H1 (cell line): ENCODE results near the gene COL9A2. TPM values are rescaled to one million over a fixed set of nuclear protein-coding genes. Genes with fewer than 3 reads are reported as not detected.

Source experiments
- CTCF ChIA-PET: fragments of 300-600 bp; sonication (Branson Sonifier 250); formaldehyde crosslinking; loops from one replicate; lab custom pipeline; 2021; ENCODE audit not compliant: partially characterized antibody; lab: Charles Lee
- POLR2A ChIA-PET: fragments of 300-600 bp; sonication (Branson Sonifier 250); formaldehyde crosslinking; loops from one replicate; lab custom pipeline; 2021; ENCODE audit warnings: inconsistent platforms; ENCODE audit not compliant: partially characterized antibody; lab: Charles Lee
- DNase-seq, 2 experiments: peaks; one replicate each; pipeline versions ENCODE4 v3.0.0 to v3.0.0-alpha.2; 2010 to 2022; ENCODE audit warnings: low spot score in 2 of 2, low read depth in 1 of 2, mixed read lengths in 1 of 2
- FAIRE-seq: peaks from 2 replicates; lab custom pipeline; 2011; peaks lifted over from hg19 to GRCh38; lab: Jason Lieb, UNC
- H2AFZ ChIP-seq: 2 replicates; pipeline ENCODE4 v1.8.1; 2012; ENCODE audit warnings: low read length, inconsistent platforms
- H2AK5ac ChIP-seq: 2 replicates; pipeline ENCODE4 v1.6.1; 2013; ENCODE audit warnings: low read depth, low read length
- H2BK120ac ChIP-seq: replicated peaks from 2 replicates; pipeline ENCODE3; 2013; ENCODE audit warnings: low read depth, low read length, inconsistent platforms
- H2BK12ac ChIP-seq: 2 replicates; pipeline ENCODE4 v1.6.1; 2013; ENCODE audit warnings: low read depth, low read length
- H2BK15ac ChIP-seq: 2 replicates; pipeline ENCODE4 v1.6.1; 2013; ENCODE audit warnings: low read length
- H2BK20ac ChIP-seq: 2 replicates; pipeline ENCODE4 v1.6.1; 2013; ENCODE audit warnings: low read length
- H2BK5ac ChIP-seq: 2 replicates; pipeline ENCODE4 v1.6.1; 2013; ENCODE audit warnings: low read depth, low read length
- H3K14ac ChIP-seq: 2 replicates; pipeline ENCODE4 v1.6.1; 2013; ENCODE audit warnings: inconsistent platforms; ENCODE audit not compliant: insufficient read length
- H3K18ac ChIP-seq: 2 replicates; pipeline ENCODE4 v1.6.1; 2013; ENCODE audit warnings: low read length; ENCODE audit errors: extremely low read depth
- H3K23ac ChIP-seq: 2 replicates; pipeline ENCODE4 v1.6.1; 2013; ENCODE audit warnings: inconsistent platforms; ENCODE audit not compliant: insufficient read length
- H3K23me2 ChIP-seq: 2 replicates; pipeline ENCODE4 v1.6.1; 2013; ENCODE audit warnings: low read depth, low read length
- H3K27ac ChIP-seq: 2 replicates; pipeline ENCODE4 v1.6.1; 2011; ENCODE audit warnings: low read depth, low read length, inconsistent platforms
- H3K27me3 ChIP-seq, 4 experiments: replicated peaks in 1 of 4; 1 replicate in 1 of 4; 2 replicates in 3 of 4; pipeline versions ENCODE4 v1.6.1 to v1.8.1; 2011 to 2013; ENCODE audit warnings: low read length in 3 of 4, mild to moderate bottlenecking in 3 of 4, inconsistent platforms in 2 of 4, mixed read lengths in 2 of 4, moderate library complexity in 1 of 4; ENCODE audit not compliant: control insufficient read depth in 3 of 4, insufficient read depth in 3 of 4; ENCODE audit errors: extremely low read depth in 1 of 4
- H3K36me3 ChIP-seq, 4 experiments: 2 replicates each; pipeline versions ENCODE4 v1.6.1 to v1.8.1; 2011 to 2013; ENCODE audit warnings: mild to moderate bottlenecking in 4 of 4, low read length in 3 of 4, moderate library complexity in 2 of 4, control low read depth in 1 of 4, inconsistent platforms in 1 of 4; ENCODE audit not compliant: insufficient read depth in 4 of 4, control insufficient read depth in 2 of 4
- H3K4ac ChIP-seq: replicated peaks from 2 replicates; pipeline ENCODE3; 2013; ENCODE audit warnings: low read length, low read depth, mixed read lengths, inconsistent platforms; ENCODE audit not compliant: insufficient read length
- H3K4me1 ChIP-seq, 4 experiments: replicated peaks in 1 of 4; 1 replicate in 1 of 4; 2 replicates in 3 of 4; pipeline versions ENCODE4 v1.6.1 to v1.8.1; 2011 to 2013; ENCODE audit warnings: low read length in 3 of 4, inconsistent platforms in 2 of 4, mixed read lengths in 1 of 4; ENCODE audit not compliant: insufficient read depth in 4 of 4, control insufficient read depth in 3 of 4
- H3K4me2 ChIP-seq, 2 experiments: 2 replicates each; pipeline versions ENCODE4 v1.6.1 to v1.8.1; 2011 to 2013; ENCODE audit warnings: low read depth in 2 of 2, low read length in 2 of 2, control low read depth in 1 of 2, inconsistent platforms in 1 of 2, mild to moderate bottlenecking in 1 of 2; ENCODE audit not compliant: insufficient read depth in 1 of 2
- H3K4me3 ChIP-seq, 4 experiments: fragments of 200-600, 300-600 bp in 1 of 4; sonication (generic), shearing (Covaris generic), sonication (Bioruptor Twin) in 1 of 4; 2 replicates each; pipeline versions ENCODE4 v1.5.1 to v1.8.1; 2011 to 2016; ENCODE audit warnings: low read length in 4 of 4, low read depth in 3 of 4, control low read depth in 2 of 4, inconsistent platforms in 2 of 4, mild to moderate bottlenecking in 2 of 4, mixed read lengths in 1 of 4, moderate library complexity in 1 of 4; ENCODE audit not compliant: insufficient read depth in 2 of 4; ENCODE audit errors: extremely low read depth in 1 of 4
- H3K56ac ChIP-seq: replicated peaks from 2 replicates; pipeline ENCODE3; 2013; ENCODE audit warnings: low read depth, mild to moderate bottlenecking, mixed read lengths, low read length, inconsistent platforms; ENCODE audit not compliant: insufficient read length
- H3K79me1 ChIP-seq: 2 replicates; pipeline ENCODE4 v1.6.1; 2013; ENCODE audit warnings: low read depth, low read length, control low read depth
- H3K79me2 ChIP-seq, 2 experiments: 2 replicates each; pipeline versions ENCODE4 v1.6.1 to v1.8.1; 2012 to 2013; ENCODE audit warnings: low read length in 2 of 2, mild to moderate bottlenecking in 2 of 2, inconsistent platforms in 1 of 2; ENCODE audit not compliant: insufficient read depth in 2 of 2, control insufficient read depth in 1 of 2
- H3K9ac ChIP-seq, 4 experiments: replicated peaks in 1 of 4; 1 replicate in 1 of 4; 2 replicates in 3 of 4; pipeline versions ENCODE4 v1.6.1 to v1.8.1; 2011 to 2013; ENCODE audit warnings: low read depth in 3 of 4, low read length in 3 of 4, control low read depth in 2 of 4, mild to moderate bottlenecking in 2 of 4, moderate library complexity in 2 of 4, inconsistent platforms in 1 of 4; ENCODE audit errors: extremely low read depth in 1 of 4
- H3K9me3 ChIP-seq, 2 experiments: 2 replicates each; pipeline versions ENCODE4 v1.6.1 to v1.8.1; 2012 to 2013; ENCODE audit warnings: mild to moderate bottlenecking in 2 of 2, moderate library complexity in 2 of 2, control low read depth in 1 of 2, inconsistent platforms in 1 of 2, low read depth in 1 of 2, low read length in 1 of 2, mixed read lengths in 1 of 2; ENCODE audit not compliant: insufficient read depth in 2 of 2
- H4K20me1 ChIP-seq, 2 experiments: replicated peaks in 1 of 2; 2 replicates each; pipeline versions ENCODE3 to v1.8.1; 2011 to 2013; ENCODE audit warnings: inconsistent platforms in 2 of 2, low read length in 2 of 2, mild to moderate bottlenecking in 1 of 2; ENCODE audit not compliant: insufficient read depth in 2 of 2, control insufficient read depth in 1 of 2
- H4K5ac ChIP-seq: 2 replicates; pipeline ENCODE4 v1.6.1; 2013; ENCODE audit warnings: low read length, low read depth, mixed read lengths, inconsistent platforms; ENCODE audit not compliant: insufficient read length
- H4K8ac ChIP-seq: 2 replicates; pipeline ENCODE4 v1.8.0; 2013; ENCODE audit warnings: mild to moderate bottlenecking, moderate library complexity, low read length, inconsistent platforms; ENCODE audit not compliant: insufficient read depth; ENCODE audit errors: extremely low read depth
- H4K91ac ChIP-seq: replicated peaks from 2 replicates; pipeline ENCODE3; 2013; ENCODE audit warnings: low read length, mixed read lengths, inconsistent platforms; ENCODE audit not compliant: insufficient read length
- CTBP2 ChIP-seq: IDR thresholded peaks from 2 replicates; pipeline ENCODE4 v1.7.0; 2011; ENCODE audit warnings: borderline replicate concordance, mild to moderate bottlenecking, moderate library complexity, mixed read lengths, low read length; ENCODE audit not compliant: insufficient read depth, insufficient read length
- ZNF274 ChIP-seq: IDR thresholded peaks from 2 replicates; pipeline ENCODE4 v1.7.0; 2012; ENCODE audit warnings: low read length, borderline replicate concordance; ENCODE audit errors: extremely low read depth
- polyA plus RNA-seq, 7 experiments: library from polyadenylated mRNA; depleted of rRNA in 3 of 7; stranded (reverse) in 5 of 7; unstranded in 2 of 7; fragments of >200 nt in 5 of 7; fragments of 200-250 nt in 2 of 7; gene quantifications; 1 replicate in 5 of 7; 2 replicates in 1 of 7; 4 replicates in 1 of 7; pipeline versions ENCODE4 v1.2.1 to v1.2.3, GENCODE V29; 2011 to 2013; ENCODE audit warnings: missing spikeins in 2 of 7, mixed read lengths in 2 of 7
- total RNA-seq: library from RNA; stranded (reverse); fragmentation: NEBNext Ultra II Directional; extraction: Animal tissue kit (Norgen Biotek cat#: 25700); gene quantifications from 2 replicates; pipeline ENCODE4 v1.2.1, GENCODE V29; 2021

Gene COL9A2
- total and polyA plus RNA-seq, 2 of the 8 experiments (the other 6 are each of a cell fraction or from before 2014, with no cell fraction given): 3.2 to 3.3 TPM

- H4K8ac ChIP-seq: no peak overlapping the region
- H3K4ac ChIP-seq: no peak overlapping the region
- no peak overlapping the region for H3K23ac ChIP-seq
- H3K9me3 ChIP-seq: no peaks in the 10 kb centered on the region
- H2BK5ac ChIP-seq: no peak overlapping the region
- TF ChIP-seq ZNF274 (no peak), CTBP2 (no peak)
- H3K9ac ChIP-seq: no peak overlapping the region
- no peak overlapping the region for H2BK20ac ChIP-seq
- H2BK120ac ChIP-seq: no peak overlapping the region
- no peak overlapping the region for H3K27ac ChIP-seq
- H3K4me3 ChIP-seq: no peak overlapping the region
- H3K79me2 ChIP-seq: no peaks in the 10 kb centered on the region; a peak in 2 of 4 replicates
- FAIRE-seq: no peak
- no peak overlapping the region for H2BK15ac ChIP-seq
- no peaks in the 10 kb centered on the region; the same call in 1 of the 2 replicates for H3K23me2 ChIP-seq
- H3K79me1 ChIP-seq: no peaks in the 10 kb centered on the region
- H3K4me1 ChIP-seq: no peaks in the 10 kb centered on the region
- ChIA-PET POLR2A (no interaction called here), CTCF (interaction anchor here (0.6 to 2.0 kb wide), 4 partner anchors 9 to 73 kb away, joined by 3 to 6 read pairs (median 4); no protein-coding TSS in a partner anchor)
- H3K4me2 ChIP-seq: no peak overlapping the region
- H3K14ac ChIP-seq: no peak overlapping the region
- H3K56ac ChIP-seq: no peak overlapping the region
- DNase-seq: no peak
- peaks cover 4 to 55% (median 23%) of the 10 kb centered on the region in 4 experiments; a peak in 7 of 8 replicates for H3K36me3 ChIP-seq
- H2BK12ac ChIP-seq: no peak overlapping the region
- no peak overlapping the region for H2AK5ac ChIP-seq
- no peak overlapping the region for H4K5ac ChIP-seq
- H3K27me3 ChIP-seq: no peaks in the 10 kb centered on the region
- no peak overlapping the region for H4K91ac ChIP-seq
- peaks cover 1 to 2% of the 10 kb centered on the region in 2 experiments for H4K20me1 ChIP-seq
- no peak overlapping the region for H2AFZ ChIP-seq
- no peak overlapping the region for H3K18ac ChIP-seq
Measured at GRCh38 chr1:40265919-40266318, 51.2 kb downstream of the COL9A2 start.
